GM18526 (cell line): Measurements from ENCODE around the gene FXN.

Experiments
- POLR2A ChIP-seq: IDR thresholded peaks from 3 replicates; pipeline ENCODE4 v1.6.1; 2011; ENCODE audit not compliant: insufficient read length; ENCODE audit errors: extremely low read depth

FXN gene

DNA sequence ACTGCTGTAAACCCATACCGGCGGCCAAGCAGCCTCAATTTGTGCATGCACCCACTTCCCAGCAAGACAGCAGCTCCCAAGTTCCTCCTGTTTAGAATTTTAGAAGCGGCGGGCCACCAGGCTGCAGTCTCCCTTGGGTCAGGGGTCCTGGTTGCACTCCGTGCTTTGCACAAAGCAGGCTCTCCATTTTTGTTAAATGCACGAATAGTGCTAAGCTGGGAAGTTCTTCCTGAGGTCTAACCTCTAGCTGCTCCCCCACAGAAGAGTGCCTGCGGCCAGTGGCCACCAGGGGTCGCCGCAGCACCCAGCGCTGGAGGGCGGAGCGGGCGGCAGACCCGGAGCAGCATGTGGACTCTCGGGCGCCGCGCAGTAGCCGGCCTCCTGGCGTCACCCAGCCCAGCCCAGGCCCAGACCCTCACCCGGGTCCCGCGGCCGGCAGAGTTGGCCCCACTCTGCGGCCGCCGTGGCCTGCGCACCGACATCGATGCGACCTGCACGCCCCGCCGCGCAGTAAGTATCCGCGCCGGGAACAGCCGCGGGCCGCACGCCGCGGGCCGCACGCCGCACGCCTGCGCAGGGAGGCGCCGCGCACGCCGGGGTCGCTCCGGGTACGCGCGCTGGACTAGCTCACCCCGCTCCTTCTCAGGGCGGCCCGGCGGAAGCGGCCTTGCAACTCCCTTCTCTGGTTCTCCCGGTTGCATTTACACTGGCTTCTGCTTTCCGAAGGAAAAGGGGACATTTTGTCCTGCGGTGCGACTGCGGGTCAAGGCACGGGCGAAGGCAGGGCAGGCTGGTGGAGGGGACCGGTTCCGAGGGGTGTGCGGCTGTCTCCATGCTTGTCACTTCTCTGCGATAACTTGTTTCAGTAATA is at the start of gene FXN:
FXN (plus strand) TSS at position 315 of the 871 bp plus-strand sequence; CDS start at position 346, 31 bp downstream.
- no peak for TF ChIP-seq POLR2A

DNA sequence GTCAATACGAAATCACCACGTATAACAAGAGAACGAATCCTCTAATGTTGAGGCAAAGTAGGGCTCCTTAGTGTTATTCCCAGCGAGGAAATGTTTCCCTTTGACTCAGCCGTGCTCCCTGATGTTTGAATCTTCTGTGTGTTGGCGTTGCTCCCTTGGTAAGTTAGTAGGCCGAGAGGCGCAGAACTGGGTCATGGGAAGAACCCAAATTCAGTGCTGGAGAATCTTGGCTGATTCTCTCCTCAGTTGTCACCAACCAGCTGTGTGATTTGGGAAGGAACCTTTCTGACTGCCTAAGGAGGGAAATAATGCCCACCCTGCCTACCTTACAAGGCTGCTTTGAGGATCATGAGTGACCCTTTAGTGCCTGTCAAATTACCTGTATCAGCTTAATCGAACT is 44.1 kb upstream of the FXN start:
- no peak for TF ChIP-seq POLR2A

DNA sequence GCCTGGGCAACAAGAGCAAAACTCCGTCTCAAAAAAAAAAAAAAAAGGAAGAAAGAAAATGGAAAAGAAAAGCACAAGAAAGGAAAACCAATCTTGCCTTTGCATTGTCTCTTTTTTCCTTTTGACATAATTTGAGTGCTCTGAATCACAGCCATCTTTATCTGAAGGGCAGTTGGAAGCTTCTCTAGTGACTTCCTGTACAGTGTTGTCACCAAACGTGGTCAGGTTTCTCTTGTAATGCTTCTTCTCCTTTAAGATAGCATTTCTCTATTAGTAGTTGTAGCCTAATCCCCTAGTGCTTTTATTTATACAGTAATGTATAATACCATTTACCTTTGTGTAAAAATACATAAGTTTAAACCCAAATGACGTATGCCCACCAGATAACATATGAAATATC is 39.8 kb upstream of the FXN start:
- TF ChIP-seq POLR2A = no peak

DNA sequence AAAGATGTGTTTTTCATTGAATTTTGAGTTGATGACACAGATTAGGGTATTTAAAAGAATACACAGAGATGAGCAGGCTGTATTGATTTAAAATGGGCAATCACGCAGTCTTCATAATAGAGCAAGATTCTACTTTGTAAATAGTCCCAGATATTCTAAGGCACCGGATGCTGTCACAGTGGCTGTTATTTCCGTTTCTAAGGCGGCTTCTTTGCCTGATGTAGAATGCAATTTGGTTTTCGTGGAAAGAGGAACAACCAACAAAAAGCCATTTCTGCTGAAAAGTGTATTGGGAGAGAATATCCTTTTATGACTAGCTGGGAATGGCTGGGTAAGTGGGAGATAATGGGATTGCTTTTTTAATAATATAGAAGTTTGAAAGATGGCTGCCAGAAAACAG is 39.1 kb upstream of the FXN start:
- TF ChIP-seq POLR2A = no peak

DNA sequence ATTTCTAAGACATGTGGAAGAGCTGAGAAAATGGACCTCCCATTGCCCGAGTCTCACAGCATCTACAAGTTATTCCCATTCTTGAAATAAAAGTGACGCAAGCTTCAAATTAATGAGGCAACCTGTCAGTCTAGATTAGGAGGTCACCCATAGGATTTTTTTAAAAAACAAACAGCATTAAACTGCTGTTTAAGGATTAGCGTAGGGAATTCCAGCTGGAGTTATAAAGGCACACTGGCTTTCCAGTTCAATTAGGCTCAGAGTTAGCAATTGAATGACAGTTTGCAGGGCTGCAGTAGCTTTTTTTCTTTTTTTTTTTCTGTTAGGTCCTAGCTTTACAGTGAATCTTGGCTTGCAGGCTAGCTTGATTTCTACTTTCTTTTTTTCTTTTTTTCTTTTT is 37.9 kb upstream of the FXN start:
- TF ChIP-seq POLR2A = no peak

DNA sequence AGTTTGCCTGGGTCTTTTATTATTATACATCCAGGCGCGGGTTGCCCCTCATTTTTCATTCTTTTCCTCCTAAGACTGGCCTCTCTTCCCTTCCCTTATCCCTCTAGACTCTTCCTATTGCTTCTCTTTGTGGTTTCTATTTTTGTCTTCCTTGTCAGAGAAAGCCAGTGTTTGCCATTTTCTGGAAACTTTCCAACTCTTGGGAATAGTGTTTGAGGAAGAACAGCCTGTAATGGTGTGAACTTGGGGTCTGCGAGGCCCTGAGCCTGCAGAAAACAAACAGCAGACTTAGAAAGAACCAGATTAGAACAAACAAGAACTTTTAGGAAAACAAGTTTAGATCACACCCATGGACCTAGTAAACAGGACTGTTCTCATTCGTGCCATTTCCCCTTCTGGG is 37.2 kb upstream of the FXN start:
- no peak for TF ChIP-seq POLR2A

DNA sequence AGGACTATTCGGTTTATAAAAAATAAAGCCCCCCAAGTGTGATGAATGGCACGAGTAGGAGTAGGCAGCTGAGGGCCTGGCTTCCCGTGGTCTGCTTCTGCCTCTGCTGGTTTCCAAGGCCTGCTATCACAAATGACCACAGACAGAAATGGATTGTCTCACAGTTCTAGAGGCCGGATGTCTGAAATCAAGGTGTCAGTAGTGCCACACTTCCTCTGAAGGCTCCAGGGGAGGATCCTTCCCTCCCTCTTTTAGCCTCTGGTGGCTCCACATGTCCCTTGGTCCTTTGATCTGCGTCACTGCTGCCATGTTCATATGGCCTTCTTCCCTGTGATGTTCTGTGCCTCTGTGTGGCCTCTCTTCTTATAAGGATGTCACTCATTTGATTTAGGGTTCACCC is 36.7 kb upstream of the FXN start:
- no peak for TF ChIP-seq POLR2A

DNA sequence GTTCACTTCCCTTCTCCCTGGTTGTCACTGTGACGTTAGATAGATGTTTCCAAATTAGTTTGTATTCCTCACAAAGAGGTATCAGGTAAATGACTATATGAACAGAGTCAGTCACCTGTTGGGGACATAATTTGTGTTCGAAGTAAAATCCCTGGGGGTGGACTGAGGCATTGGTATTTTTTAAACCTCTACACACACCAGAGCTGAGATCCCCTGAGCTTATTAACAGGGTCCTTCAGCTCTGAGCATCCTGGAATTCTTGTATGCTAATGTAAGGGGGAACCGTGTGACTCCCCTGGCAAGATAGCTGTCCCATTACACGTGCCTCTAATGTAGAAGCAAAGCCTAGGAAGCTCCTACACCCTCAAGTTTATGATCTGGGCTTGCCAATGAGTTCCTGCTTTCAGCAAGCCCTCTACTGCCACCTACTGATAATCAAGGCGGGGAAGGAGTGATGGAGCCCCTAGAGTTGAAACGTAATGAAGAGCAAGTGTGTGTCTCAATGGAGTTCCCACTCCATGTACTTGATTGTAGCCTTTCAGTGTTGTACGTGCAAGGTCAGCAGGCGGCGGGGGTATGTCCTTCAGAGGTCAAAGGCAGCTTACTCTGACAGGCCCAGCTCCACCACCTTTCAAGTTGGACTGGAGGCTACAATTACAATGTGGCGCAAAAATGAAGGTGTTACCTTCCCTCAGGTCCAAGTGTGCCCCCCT is 36.0 kb upstream of the FXN start:
- TF ChIP-seq POLR2A = no peak

DNA sequence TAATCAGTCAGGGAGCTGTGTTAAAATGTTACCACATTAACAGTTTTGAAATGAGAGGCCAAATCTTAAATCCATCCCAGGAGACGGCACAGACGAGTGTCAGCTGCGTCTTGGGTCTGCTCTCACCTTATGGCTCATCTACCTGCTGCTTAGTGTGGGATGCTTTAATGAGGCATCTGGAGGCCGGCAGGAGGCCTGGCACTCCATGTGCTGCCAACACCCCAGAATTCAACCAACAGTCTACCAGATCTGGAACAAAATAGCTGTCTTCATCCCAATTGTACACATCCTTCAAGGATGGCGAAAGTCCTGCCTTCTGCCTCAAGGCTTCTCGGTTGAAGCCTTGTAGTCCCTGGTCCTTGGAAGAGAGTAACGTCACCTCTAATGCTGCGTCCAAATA is 33.6 kb upstream of the FXN start:
- TF ChIP-seq POLR2A = no peak

DNA sequence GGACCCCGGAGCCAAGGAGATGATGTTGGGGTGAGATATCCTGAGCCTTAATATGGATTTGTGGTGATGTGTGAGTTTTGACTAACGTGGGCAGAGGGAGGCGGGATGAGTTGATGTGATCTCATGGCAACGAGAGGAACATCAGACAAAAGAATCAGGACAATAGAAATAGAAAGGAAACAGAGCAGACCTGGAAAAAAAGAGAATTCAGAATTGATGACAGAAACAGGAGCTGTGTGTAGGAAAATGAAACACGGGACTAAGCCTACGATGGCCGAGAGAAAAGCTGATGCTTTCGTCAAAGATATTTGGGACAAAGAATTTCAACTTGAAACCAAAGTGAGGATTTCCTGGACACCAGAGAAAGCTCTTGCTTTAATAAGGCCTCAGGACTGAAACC is 32.5 kb upstream of the FXN start:
- no peak for TF ChIP-seq POLR2A

DNA sequence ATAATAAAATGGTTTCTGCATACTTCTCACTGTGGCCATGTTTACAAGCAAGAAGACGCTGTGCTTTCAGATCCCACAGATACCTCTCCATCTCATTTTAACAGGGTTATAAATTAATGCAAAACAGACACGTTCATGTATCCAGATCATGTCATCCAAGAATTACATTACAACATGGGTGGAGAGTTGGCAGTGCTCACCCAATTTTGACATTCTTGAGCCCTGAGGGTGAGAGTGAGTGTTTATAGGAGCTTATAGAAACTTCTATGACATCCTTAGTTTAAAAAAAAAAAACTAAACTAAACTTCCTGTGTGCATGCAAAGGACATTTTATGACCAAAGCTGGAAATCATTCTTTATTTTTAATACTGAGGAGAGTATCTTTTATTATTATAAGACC is 30.7 kb upstream of the FXN start:
- no peak for TF ChIP-seq POLR2A

DNA sequence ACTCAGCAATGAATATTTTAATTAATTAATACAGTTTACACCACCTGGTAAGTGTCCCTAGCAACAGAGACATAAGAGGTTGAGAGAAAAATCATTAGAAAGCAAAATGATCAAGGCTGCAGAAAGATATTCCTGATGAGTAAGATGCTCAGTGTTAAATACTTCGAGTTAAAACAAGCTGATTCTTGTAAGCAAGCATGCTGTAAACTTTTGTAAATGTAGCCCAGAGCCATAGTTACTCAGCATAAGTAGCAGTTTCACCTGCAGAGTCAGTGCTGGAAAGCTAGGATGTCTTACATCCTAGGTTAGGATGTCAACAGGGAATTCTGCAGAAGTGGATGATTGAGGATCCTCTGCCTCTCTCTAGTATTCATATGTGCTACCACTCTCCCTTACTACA is 25.8 kb upstream of the FXN start:
- TF ChIP-seq POLR2A = no peak

DNA sequence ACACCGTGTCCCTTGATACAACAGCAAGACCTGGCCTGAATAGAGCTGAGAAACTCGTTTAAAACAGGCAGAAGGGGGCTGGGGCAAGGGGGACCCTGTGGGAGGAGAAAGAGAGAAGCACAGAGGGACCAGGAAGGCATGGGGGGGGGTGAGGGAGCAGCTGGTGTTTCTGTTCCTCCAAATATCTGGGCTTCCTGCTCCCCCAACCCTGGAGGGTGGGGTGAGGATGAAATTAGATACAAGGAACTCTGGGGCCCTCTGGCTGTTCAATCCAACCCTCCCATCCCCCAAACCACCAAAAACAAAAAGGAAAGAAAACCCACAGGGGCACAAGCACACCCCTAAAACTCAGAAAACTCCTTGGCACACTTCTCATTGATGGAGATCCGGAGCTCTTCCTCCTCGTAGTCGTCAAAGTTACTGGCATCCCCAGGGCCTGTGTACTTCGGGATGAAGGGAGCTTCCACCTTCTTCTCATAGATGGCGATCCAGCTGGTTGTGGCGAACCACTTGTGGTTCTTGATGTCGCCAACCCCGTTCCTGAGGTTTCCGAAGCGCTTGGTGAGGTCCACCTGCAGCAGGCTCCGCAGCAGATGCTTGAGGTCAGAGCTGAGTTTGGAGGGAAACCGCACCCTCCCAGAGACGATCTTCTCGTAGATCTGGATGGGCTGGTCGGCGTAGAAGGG is 22.7 kb upstream of the FXN start:
- TF ChIP-seq POLR2A = no peak

DNA sequence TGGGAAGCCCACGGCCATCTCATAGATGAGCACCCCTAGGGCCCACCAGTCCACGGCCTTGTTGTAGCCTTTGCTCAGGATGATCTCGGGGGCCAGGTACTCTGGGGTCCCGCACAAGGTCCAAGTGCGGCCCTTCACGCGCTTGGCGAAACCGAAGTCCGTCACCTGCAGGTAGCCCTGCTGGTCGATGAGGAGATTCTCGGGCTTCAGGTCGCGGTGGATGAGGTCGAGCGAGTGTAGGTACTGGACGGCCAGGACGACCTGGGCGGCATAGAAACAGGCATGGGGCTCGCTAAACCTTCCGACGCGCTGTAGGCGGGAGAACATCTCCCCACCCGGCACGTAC is 22.2 kb upstream of the FXN start:
- no peak for TF ChIP-seq POLR2A

DNA sequence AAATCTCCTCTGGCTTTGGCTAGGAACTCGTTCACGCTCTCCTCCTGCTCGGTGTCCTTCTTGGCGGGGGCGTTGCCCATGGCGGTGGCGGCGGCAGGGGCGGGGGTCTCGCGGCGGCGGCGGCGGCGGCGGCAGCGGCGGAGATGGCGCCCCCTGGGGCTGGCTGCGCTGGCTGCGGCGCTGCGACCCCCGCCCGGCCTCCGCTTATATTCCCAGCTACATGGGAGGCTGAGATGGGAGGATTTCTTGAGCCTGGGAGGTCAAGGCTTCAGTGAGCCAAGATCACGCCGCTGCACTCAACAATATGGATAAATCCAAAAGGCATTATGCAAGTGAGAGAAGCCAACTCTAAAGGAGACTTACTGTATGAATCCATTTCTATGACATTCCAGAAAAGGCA is 21.5 kb upstream of the FXN start, which contains the start of gene PRKACG:
PRKACG (minus strand) TSS at position 101 of the 400 bp plus-strand sequence; CDS start at position 80, 21 bp downstream.
- no peak for TF ChIP-seq POLR2A

DNA sequence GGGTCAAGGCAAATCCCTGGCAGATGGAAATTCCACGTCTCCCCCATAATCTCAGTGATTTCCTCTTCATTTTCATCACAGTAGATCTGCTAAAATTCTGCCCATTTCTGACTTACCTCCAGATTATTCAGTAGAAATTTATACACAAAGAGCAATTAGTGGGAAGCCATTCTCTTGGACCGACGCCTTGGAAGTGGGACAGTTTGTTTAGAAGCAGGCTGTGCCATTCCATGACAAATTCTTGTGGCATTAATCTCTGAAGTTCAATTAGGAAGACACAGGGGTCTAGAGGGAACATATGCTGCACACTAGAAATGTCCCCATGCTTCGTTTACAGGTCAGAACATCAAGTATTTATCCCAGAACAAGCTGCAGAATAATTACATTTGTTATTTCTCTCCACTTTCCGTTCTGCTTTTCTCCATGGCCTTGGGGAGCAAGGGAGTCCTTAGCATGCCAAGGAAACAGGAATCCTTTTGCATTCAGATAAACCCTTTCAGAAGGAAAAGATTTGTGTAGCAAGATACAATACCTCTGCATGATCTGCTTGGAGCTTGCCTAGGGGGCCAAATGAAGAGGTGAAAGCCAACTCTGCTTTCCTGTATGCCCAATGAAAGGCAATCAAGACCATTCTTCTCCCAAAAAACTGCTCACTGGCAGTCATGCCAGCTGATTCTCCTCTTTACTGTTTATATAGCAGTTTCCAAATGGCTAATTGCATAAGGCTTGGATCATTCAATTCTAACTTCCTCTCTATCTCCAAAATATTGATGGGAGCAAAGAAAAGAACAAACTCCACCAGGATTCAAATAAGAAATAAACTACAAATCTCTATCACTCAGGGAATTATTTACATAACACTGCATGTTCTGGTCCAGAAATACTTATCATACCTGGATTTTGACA is 19.1 kb upstream of the FXN start:
- no peak for TF ChIP-seq POLR2A

DNA sequence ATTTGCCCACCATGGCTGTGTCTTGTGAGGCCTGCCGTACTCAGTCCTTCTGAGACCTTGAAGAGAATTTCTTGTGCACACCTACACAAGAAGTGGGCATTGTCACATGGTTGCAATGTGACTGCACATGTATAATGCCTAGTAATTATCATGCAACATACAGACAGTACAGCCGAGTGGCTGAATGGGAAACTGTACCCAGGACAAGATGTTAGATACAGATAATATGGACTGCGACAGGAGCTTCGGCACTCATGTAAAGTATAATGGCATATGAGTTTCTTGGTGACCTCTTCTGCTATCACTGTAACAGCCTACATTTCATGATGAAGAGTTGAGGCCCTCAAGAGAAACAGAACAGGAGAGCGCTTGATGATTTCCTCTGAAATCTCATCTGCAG is 16.8 kb upstream of the FXN start:
- no peak for TF ChIP-seq POLR2A
